ENCODE measurements around the gene DTNBP1.

DNA sequence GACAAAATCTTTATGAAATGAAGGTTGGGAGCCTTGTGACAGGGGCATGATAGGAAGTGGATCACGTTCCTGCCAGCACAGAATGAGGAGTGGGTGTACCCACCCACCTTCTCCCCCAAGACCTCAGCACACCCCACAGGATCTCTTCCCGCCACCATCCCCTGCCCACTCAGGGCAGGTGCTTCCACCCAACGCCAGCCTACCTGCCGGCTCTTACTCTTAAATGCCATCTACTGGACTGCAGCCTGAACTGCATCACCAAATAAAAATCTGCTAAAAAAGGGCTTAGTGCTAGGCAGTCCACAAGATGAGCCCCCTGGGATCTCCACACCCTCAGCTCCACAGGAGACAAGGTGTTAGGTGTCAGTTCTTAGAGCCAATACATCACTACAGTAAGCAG lies 20.6 kb downstream of the DTNBP1 start:
- TF ChIP-seq, protein P1, sequence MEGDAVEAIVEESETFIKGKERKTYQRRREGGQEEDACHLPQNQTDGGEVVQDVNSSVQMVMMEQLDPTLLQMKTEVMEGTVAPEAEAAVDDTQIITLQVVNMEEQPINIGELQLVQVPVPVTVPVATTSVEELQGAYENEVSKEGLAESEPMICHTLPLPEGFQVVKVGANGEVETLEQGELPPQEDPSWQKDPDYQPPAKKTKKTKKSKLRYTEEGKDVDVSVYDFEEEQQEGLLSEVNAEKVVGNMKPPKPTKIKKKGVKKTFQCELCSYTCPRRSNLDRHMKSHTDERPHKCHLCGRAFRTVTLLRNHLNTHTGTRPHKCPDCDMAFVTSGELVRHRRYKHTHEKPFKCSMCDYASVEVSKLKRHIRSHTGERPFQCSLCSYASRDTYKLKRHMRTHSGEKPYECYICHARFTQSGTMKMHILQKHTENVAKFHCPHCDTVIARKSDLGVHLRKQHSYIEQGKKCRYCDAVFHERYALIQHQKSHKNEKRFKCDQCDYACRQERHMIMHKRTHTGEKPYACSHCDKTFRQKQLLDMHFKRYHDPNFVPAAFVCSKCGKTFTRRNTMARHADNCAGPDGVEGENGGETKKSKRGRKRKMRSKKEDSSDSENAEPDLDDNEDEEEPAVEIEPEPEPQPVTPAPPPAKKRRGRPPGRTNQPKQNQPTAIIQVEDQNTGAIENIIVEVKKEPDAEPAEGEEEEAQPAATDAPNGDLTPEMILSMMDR (IDR thresholded peaks at IDR 0.05): no peak
- no peak for TF ChIP-seq POLR2A (IDR thresholded peaks at IDR 0.05)

Measured in adrenal gland (tissue), 5 donors.